Measurements from ENCODE around the gene IFITM1.
"Not testable (repeated sequence)": the region's sequence is repeated elsewhere in the genome, so short reads cannot be mapped to it uniquely, and the experiment has no call there.

Gene IFITM1

DNA sequence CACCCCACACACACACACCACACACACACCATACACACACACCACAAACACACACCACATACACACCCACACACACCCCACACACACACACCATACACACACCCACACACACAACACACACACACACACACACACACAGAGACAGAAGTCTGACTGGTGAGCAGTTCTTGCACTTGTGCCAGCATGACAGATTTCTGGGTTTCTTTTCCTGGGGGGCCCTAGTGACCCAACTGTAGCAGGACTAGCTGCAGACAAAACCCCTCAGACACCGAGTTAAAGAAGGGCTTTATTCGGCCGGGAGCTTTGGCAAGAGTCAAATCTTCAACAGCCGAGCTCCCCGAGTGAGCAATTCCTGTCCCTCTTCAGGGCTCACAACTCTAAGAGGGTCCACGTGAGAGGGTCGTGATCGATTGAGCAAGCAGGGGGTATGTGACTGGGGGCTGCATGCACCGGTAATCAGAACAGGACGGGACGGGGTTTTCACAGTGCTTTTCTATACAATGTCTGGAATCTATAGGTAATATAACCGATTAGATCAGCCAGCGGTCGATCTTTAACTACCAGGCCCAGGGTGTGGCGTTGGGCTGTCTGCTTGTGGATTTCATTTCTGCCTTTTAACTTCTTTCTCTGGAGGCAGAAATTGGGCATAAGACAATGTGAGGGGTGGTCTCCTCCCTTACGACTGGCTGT is 36.3 kb downstream of the IFITM1 start:
- DNase-seq, result not testable (repeated sequence)

DNA sequence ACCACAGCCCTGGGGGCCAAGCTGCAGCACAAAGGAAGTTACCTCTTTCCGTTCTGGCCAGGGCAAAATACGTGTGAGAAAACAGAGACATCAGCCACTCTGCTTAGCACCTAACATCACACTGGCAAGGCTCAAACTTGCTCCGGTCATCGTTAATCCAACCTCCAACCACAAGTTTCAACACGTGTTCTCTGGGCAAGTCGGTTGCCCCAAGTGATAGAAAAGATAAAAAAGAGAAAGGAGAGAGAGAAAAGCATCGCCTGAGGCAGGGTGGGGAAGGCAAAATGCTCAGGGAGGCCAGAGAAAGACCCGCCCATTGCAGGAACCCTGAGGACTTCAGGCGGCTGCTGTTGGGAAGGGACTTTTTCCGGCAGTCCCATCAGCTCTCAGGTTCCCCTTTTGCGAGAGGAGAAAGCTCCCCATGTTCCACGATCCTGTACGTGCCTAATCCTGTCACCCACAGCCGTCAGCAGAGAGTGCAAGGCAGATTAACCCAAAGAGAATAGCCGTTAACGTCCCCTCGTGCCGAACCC is 36.9 kb downstream of the IFITM1 start:
- no peak for DNase-seq

DNA sequence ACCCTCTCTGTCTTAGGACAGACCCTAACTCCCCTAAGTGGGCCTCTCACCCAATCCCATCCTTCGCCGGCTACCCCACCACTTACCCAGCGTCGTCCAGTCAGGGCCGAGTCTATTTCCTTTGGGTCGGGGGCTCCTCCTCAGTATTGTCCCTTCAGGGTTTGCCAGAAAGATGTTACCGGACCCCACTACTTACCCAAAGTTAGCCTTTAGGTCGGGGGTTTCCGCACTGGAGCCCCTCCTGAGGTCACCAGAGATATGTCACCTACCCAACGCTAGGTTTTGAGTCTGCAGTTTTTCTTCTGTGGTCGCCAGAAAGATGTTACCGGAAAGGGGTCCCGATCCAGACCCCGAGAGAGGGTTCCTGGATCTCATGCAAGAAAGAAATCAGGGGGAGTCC is 37.6 kb downstream of the IFITM1 start:
- no peak for DNase-seq

DNA sequence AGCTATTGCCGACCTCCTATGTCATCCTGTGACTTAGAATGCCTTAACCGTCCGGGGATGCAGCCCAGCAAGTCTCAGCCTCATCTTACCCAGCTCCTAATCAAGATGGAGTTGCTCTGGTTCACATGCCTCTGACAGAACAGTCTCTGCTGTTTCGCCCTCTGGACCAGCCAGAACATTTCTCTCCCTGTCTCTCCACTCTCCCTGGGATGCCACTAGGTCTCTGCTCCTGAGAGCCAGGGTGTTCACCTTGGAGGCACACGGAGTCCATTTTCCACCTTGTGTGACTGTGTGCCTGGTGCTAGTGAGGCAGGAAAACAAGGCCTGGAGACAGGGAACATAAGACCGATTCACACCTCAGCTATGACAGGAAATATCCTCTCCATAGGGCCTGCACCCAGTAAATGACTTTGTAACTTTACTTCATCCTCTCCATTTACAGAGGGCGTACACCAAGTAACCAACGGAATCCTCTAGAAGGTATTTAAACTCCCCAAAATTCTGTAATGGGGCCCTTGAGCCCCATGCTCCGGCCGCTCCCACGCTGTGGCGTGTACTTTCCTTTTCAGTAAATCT is 38.7 kb downstream of the IFITM1 start:
- no peak for DNase-seq

DNA sequence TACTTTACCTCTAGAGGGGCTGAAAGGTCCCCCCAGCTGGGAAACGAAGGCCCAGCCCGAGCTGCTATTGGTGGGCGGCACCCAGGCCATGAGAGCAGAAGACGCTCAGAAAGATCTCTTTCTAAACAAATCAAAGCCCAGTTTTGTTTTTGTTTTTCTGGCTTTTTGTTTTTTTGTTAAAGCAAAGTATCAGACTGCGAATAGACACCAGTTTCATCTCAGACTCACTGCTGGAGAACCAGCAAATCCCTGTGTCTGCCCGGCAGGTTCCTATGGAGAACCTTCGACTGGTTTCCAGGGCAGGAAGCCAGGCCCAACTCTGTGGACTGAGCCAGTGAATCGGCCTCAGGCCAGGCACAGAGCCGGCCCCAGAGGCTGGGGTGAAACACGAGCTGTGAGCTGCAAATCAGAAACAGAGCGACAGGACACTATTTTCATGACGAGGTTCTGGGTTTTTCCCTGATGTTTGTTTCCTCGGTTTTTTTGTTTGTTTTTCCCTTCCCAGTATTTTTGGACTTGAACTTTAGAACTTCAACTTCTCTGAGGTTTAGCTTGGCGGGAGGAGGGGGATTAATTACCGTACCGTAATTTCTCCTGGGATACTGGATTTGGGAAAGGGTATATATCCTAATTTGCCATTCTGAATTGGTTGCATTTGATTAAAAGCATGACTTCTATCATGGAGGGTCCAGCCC is 39.5 kb downstream of the IFITM1 start:
- DNase-seq, result no peak

DNA sequence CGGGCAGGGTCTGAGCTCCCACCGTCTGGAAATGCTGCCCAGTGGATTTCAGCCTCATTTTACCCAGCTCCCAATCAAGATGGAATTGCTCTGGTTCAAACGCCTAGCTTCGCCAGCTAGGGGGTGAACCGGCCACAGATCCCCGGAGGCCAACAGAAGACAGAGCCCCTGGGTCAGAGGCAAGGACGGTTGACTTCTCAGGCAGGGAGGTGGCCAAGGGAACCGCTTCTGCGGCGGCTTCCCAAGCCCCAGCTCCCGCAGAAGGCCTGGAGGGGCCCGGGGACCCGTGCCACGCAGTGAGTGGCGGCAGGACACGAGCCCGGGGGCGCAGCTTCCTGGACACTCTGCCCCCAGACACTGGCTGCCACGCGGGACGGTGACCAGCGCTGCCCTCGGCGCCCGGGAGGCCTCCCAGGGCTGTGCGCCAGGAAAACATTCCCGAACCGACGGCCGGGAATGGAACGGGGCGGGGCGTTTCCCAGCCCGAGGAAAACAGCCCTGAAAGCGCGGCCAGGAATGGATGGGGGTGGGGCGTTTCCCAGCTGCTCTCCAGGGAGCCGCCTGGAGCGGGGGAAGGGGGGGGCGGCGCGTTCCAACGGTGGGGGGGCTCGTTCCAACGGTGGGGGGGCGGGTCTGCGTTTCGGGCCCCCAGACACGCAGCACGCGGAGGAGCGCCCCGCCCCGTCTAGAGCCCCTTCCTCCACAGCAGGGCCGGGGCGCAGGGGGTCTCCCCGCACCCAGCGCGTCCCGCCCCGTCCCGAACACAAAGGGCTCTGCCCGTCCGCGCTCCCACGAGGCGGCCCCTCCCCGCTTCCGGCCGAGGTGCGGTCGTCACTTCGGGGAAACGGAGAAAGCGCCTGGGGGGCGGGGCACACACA is 42.0 kb downstream of the IFITM1 start:
- DNase-seq, result peak; percentile 56 to 89

DNA sequence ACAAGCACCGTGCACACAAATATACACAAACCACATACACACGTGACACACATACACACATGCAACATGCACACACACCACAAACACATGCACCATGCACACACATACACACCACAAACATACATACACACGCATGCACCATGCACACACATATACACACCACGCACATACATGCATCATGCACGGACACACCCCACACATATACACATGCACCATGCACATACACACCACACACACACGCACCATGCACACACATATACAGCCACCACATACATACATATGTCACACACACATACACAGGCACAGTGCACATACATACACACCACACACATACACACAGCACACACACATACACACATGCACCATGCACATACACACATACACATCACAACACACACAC is 42.8 kb downstream of the IFITM1 start:
- no peak for DNase-seq

DNA sequence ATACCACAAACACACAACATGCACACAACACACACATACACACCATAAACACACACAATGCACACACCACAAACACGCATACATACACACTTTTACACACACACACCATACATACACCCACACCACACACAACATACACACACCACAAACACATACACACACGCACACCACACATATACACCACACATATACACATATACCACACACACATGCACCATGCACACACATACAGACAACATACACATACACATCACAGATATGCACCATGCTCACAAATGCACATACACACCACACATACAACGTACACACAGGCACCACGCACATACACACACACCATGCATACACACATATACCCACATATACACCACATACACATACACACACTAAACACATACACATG is 43.7 kb downstream of the IFITM1 start:
- DNase-seq, result no peak

DNA sequence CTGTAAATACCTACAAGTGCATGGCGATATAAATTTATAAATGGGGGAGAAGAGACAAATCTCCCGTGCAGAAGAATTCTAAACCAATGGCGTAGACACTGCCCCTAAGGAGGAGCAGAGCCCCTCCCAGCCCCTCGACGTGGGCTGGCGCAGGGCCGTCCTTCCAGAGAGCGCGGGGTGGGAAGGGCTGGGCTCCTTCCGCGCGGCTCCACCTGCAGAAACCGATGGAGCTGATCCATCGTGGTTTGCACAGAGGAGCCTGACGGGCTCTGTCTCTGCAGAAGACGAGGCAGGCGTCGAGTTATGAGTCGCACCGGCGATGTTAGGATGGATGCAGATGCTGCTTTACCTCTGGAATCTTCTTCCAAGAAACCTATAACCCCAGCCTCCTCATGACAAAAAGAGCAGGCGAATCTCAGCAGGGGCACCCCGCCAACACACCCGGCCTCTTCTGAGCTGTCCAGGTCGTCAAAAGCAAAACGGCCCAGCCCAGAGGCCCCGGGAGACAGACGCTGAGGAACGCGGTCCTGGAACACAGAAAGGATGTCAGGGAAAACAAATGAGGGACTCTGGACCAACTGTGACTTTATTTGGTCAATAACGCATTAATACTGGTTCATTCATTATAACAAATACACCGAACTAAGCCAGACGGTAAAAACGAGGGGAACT is 44.4 kb downstream of the IFITM1 start:
- DNase-seq, result peak in 1 of 2 experiments; percentile 65

DNA sequence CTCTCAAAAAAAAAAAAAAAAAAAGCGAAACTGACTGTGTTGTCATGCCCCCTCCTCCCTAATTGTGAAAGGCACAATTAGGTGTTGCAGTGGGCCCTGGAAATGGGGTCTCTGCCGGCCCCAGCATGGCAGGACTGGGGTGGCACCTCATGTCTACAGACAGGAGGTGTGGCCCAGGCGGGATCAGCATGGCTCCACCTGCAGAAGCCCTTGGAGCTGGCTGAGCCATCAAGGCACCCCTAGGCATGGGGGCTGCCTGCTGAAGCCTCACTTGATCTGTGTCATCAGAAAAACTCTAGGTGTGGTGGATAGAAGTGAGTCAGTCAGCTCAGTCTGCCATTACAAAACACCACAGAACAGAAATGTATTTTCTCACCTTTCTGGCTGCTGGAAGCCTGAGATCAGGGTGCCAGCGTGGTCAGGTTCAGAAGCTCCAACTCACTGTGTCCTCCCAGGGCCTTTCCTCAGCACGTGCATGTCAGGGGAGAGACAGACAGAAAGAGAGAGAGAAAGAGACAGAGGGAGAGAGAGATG is 45.4 kb downstream of the IFITM1 start:
- DNase-seq, result no peak

DNA sequence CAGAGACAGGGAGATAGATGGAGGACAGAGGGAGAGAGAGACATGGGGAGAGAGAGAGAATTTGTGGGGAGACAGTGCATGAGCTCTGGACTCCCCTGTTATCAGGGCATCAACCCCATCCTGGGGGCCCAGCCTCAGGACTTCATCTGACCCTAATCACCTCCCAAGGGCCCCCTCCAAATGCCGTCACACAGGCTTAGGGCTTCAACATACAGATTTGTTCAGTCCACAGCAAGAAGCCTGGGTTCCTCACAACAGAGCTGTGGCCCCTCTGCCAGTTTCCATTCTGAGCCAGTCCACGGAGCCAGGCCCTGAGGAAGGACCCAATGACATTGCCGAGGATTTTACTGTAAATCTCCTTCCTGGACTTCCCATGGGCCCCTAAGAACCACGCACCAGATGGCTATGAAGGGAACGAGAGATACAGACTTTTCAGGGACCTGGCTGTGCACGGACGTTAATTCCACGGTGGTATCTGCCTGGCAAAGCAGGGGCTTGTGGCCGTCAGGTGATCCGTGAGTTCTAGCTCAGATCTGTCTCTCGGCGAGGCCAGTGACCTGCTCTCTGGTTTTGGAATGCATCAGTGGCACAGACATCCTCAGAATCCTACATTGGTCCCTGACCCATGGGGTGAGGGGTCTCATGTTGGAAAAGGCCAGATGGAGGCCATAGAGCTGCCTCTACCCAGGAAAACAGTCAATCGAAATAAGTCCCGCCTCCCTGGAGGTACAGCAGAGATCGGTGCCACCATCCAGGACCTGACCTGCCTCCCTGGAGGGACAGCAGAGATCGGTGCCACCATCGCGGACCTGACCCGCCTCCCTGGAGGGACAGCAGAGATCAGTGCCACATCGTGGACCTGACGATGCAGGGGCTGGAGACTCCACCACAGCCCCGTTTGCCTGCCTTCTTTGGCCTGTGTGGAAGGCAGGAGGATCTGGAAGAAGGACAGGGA is 46.8 kb downstream of the IFITM1 start:
- no peak for DNase-seq

DNA sequence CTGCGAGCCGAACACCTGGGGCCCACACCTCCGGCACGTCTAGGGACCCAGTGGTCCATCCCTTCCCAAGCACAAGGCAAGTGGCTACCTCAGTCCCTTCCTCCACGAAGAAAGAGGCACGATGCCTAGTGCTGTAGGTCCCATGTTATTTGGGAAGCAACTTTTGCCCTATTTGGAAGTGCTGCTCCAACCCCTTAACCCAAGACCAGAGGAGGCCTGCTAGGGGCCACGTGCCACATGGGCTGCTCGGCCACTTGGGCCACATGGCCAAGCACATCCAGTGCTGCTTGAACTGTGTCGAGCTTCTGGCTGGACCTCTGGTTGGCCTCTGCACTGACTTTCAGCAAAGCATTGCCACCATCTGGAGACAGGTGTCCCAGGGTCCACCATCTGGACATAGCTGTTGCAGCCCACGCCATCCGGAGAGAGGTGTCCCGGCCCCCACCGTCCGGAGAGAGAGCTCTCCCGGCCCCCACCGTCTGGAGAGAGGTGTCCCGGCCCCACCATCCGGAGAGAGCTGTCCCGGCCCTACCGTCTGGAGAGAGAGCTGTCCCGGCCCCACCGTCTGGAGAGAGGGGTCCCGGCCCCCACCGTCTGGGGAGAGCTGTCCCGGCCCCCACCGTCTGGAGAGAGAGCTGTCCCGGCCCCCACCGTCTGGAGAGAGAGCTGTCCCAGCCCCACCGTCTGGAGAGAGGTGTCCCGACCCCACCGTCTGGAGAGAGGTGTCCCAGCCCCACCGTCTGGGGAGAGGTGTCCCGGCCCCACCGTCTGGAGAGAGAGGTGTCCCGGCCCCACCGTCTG is 49.0 kb downstream of the IFITM1 start:
- DNase-seq, result no peak

DNA sequence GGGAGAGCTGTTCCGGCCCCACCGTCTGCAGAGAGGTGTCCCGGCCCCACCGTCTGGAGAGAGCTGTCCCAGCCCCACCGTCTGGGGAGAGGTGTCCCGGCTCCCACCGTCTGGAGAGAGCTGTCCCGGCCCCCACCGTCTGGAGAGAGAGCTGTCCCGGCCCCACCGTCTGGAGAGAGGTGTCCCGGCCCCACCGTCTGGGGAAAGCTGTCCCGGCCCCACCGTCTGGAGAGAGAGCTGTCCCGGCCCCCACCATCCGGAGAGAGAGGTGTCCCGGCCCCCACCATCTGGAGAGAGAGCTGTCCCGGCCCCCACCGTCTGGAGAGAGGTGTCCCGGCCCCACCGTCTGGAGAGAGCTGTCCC is 49.6 kb downstream of the IFITM1 start:
- not testable (repeated sequence) for DNase-seq

DNA sequence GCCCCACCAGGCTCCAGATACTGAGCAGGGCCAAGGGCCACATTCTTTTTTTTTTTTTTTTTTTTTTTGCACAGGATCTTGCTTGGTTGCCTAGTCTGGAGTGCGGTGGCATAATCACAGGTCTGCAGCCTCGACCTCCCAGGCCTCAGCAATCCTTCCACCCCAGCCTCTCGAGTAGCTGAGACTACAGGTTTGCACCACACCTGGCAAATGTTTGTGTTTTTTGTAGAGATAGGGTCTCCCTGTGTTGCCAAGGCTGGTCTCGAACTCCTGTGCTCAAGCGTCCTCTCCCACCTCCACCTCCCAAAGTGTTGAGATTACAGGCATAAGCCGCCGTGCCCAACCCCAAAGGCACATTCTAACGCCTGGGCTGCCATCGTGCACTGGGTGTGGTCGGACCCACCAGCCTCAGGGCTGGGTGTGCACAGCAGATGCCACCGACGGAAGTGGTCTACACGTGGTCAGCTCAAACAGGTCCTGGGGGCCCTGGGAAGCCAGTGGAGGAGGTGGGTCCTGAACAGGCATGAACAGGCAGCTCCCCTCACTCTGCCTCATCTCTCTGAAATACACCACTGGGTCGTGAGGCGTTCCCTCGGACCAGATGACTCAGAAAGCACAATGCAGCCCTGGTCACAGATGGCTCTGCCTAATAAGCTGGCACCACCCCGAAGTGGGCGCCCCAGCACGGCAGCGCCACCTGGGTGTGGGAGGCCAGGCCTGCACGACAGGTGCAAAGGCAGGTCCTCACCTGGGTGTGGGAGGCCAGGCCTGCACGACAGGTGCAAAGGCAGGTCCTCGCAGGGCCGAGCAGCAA is 50.3 kb downstream of the IFITM1 start:
- peak; percentile 84 to 94 for DNase-seq

Data from NCI-H526 (cell line).